ENCODE results near the gene SNCG. TPM values are rescaled to one million over a fixed set of nuclear protein-coding genes. Genes with fewer than 3 reads are reported as not detected.

The SNCG gene
- total and polyA plus RNA-seq, 2 of the 8 experiments (the other 6 are each of a cell fraction or from before 2014, with no cell fraction given), result 4.4 to 12.2 TPM

- Histone ChIP-seq H2BK120ac (replicated peaks; ENCODE audit: low read depth, low read length) (peak overlapping the region; percentile 79), H3K23ac (ENCODE audit: insufficient read length) (no peak overlapping the region), H3K4ac (replicated peaks; ENCODE audit: insufficient read length, low read depth, low read length) (peak overlapping the region; percentile 12), H4K5ac (ENCODE audit: insufficient read length, low read depth, low read length) (peak overlapping the region; percentile 28), H3K56ac (replicated peaks; ENCODE audit: insufficient read length, low read depth, low read length) (no peak overlapping the region), H3K36me3 (ENCODE audit: control insufficient read depth in 2 of 4, insufficient read depth in 4 of 4, low read length in 3 of 4) (no peaks in the 10 kb centered on the region), H3K27ac (ENCODE audit: low read depth, low read length) (no peak overlapping the region), H3K23me2 (ENCODE audit: low read depth, low read length) (no peaks in the 10 kb centered on the region), H2AK5ac (ENCODE audit: low read depth, low read length) (peak overlapping the region; percentile 100), H3K4me3 (ENCODE audit: extremely low read depth in 1 of 4, insufficient read depth in 2 of 4, low read depth in 3 of 4, low read length in 4 of 4) (no peak overlapping the region), H3K27me3 (replicated peaks in 1 of 4; ENCODE audit: control insufficient read depth in 3 of 4, extremely low read depth in 1 of 4, insufficient read depth in 3 of 4, low read length in 3 of 4) (no peaks in the 10 kb centered on the region), H3K4me1 (replicated peaks in 1 of 4; ENCODE audit: control insufficient read depth in 3 of 4, insufficient read depth in 4 of 4, low read length in 3 of 4) (peaks cover 16 to 53% (median 41%) of the 10 kb centered on the region in 4 experiments), H3K9ac (replicated peaks in 1 of 4; ENCODE audit: extremely low read depth in 1 of 4, low read depth in 3 of 4, low read length in 3 of 4) (no peak overlapping the region), H3K4me2 (ENCODE audit: insufficient read depth in 1 of 2, low read depth in 2 of 2, low read length in 2 of 2) (no peak overlapping the region), H3K14ac (ENCODE audit: insufficient read length) (no peak overlapping the region), H3K9me3 (ENCODE audit: insufficient read depth in 2 of 2, low read depth in 1 of 2, low read length in 1 of 2) (no peaks in the 10 kb centered on the region), H2BK5ac (ENCODE audit: low read depth, low read length) (peak overlapping the region; percentile 99; the same call in 1 of the 2 replicates), H2BK20ac (ENCODE audit: low read length) (peak overlapping the region; percentile 99; the same call in 1 of the 2 replicates), H2BK15ac (ENCODE audit: low read length) (peak overlapping the region; percentile 100; the same call in 1 of the 2 replicates), H2BK12ac (ENCODE audit: low read depth, low read length) (peak overlapping the region; percentile 99; the same call in 1 of the 2 replicates), H4K91ac (replicated peaks; ENCODE audit: insufficient read length, low read length) (peak overlapping the region; percentile 96), H3K79me2 (ENCODE audit: control insufficient read depth in 1 of 2, insufficient read depth in 2 of 2, low read length in 2 of 2) (no peaks in the 10 kb centered on the region), H3K18ac (ENCODE audit: extremely low read depth, low read length) (peak overlapping the region; percentile 93), H2AFZ (ENCODE audit: low read length) (no peak overlapping the region), H3K79me1 (ENCODE audit: low read depth, low read length) (no peaks in the 10 kb centered on the region), H4K8ac (ENCODE audit: extremely low read depth, insufficient read depth, low read length) (peak overlapping the region; percentile 53; the same call in 1 of the 2 replicates), H4K20me1 (replicated peaks in 1 of 2; ENCODE audit: control insufficient read depth in 1 of 2, insufficient read depth in 2 of 2, low read length in 2 of 2) (no peaks in the 10 kb centered on the region)
- FAIRE-seq (no peak), DNase-seq (ENCODE audit: low read depth in 1 of 2, low spot score in 2 of 2) (peak in 1 of 2 experiments; percentile 54)
- ChIA-PET CTCF (ENCODE audit: partially characterized antibody) (interaction anchor here (1.1 to 26.4 kb wide), 8 partner anchors 1 to 273 kb away, joined by 3 to 975 read pairs (median 8); partner anchors contain the start of genes ADIRF, MMRN2 and SNCG), POLR2A (ENCODE audit: partially characterized antibody) (interaction anchor here (1.1 to 2.2 kb wide), 3 partner anchors 13 to 18 kb away, joined by 4 to 10 read pairs (median 6); no protein-coding TSS in a partner anchor)
- WGBS, 2 experiments (ENCODE audit: extremely low coverage in 1 of 2, insufficient coverage in 1 of 2, insufficient read length in 1 of 2, insufficient replicate concordance in 2 of 2, low coverage in 1 of 2, low lambda C conversion rate in 2 of 2, missing lambda C conversion rate in 1 of 2), result 81% methylated on average over 12 of the region's 16 CpGs; no CpG with 5 or more reads in 1 of the 2 experiments
- TF ChIP-seq NANOG (IDR thresholded peaks at IDR 0.05; ENCODE audit: insufficient read depth, low read depth, low read length, poor library complexity, severe bottlenecking) (no peak), ZNF274 (IDR thresholded peaks at IDR 0.05; ENCODE audit: borderline replicate concordance, extremely low read depth, low read length) (no peak), SP4 (IDR thresholded peaks at IDR 0.05; ENCODE audit: low read length) (no peak), ATF2 (IDR thresholded peaks at IDR 0.05; ENCODE audit: low read length) (no peak)
Observed at GRCh38 chr10:86958901-86959736, 720 bp downstream of the SNCG start.

Data from H1 (cell line).